A673 (cell line): Measurements from ENCODE around the gene NF1. TPM values are rescaled to one million over a fixed set of nuclear protein-coding genes. Genes with fewer than 3 reads are reported as not detected.

Experiments
- BruUV-seq: library from RNA; stranded (reverse); fragments of 400-500 nt; replicated peaks from 2 replicates; lab custom pipeline; 2021; lab: Mats Ljungman, UMichigan
- CTCF ChIA-PET: fragments of 300-600 bp; sonication (Branson Sonifier 250); formaldehyde crosslinking; loops from one replicate; lab custom pipeline; 2022; ENCODE audit warnings: antibody characterized with exemption; lab: Charles Lee
- POLR2A ChIA-PET: fragments of 300-600 bp; sonication (Branson Sonifier 250); formaldehyde crosslinking; loops from one replicate; lab custom pipeline; 2022; ENCODE audit warnings: antibody characterized with exemption; ENCODE audit not compliant: low non-redundant PET; lab: Charles Lee
- DNase-seq: peaks from one replicate; pipeline ENCODE4 v3.0.0-alpha.2; 2015; ENCODE audit warnings: low spot score
- H3K27ac ChIP-seq: fragments of 200-600 bp; sonication (generic); 2 replicates; pipeline ENCODE4 v1.5.1; 2016; ENCODE audit warnings: mixed run types, low read depth, mild to moderate bottlenecking, mixed read lengths, antibody characterized with exemption, low read length; ENCODE audit not compliant: poor library complexity, severe bottlenecking
- H3K27me3 ChIP-seq: fragments of 200-600 bp; sonication (generic); replicated peaks from 2 replicates; pipeline ENCODE4 v1.6.1; 2017; ENCODE audit warnings: mixed run types, low read depth, mild to moderate bottlenecking, mixed read lengths, antibody characterized with exemption, low read length; ENCODE audit not compliant: insufficient read depth, poor library complexity
- H3K36me3 ChIP-seq: fragments of 200-600 bp; sonication (generic); 2 replicates; pipeline ENCODE4 v1.6.1; 2016; ENCODE audit warnings: mixed run types, mild to moderate bottlenecking, mixed read lengths, antibody characterized with exemption, low read length; ENCODE audit not compliant: insufficient read depth, poor library complexity, severe bottlenecking
- H3K4me1 ChIP-seq: fragments of 200-600 bp; sonication (generic); 2 replicates; pipeline ENCODE4 v1.6.1; 2017; ENCODE audit warnings: mixed run types, mild to moderate bottlenecking, mixed read lengths, antibody characterized with exemption, low read length; ENCODE audit not compliant: insufficient read depth, poor library complexity, severe bottlenecking
- H3K4me3 ChIP-seq: fragments of 200-600 bp; sonication (generic); 2 replicates; pipeline ENCODE4 v1.5.1; 2016; ENCODE audit warnings: low read depth, mixed run types, mild to moderate bottlenecking, mixed read lengths, low read length; ENCODE audit not compliant: poor library complexity, severe bottlenecking
- H3K9me3 ChIP-seq: fragments of 200-600 bp; sonication (generic); 2 replicates; pipeline ENCODE4 v1.6.1; 2016; ENCODE audit warnings: mixed run types, low read depth, mild to moderate bottlenecking, mixed read lengths, antibody characterized with exemption, low read length; ENCODE audit not compliant: poor library complexity, severe bottlenecking
- CTCF ChIP-seq: fragments of 300-800, 200-600 bp; sonication (generic); conservative IDR thresholded peaks from 2 replicates; pipeline ENCODE4 v1.5.1; 2017; ENCODE audit warnings: low read depth, mild to moderate bottlenecking, antibody characterized with exemption, low read length, moderate library complexity, mixed read lengths
- EZH2 ChIP-seq: fragments of 200-600 bp; sonication (generic); IDR thresholded peaks from 2 replicates; pipeline ENCODE4 v1.6.1; 2017; ENCODE audit warnings: borderline replicate concordance, low read depth, mild to moderate bottlenecking, mixed read lengths, antibody characterized with exemption, low read length; ENCODE audit not compliant: poor library complexity, severe bottlenecking
- intact Hi-C: fragments of 100-400 bp; cut with micrococcal nuclease; formaldehyde crosslinking; loops from one replicate; pipeline ENCODE4 v1.10.0; 2022; ENCODE audit not compliant: unreplicated experiment
- total RNA-seq: library from RNA; stranded (reverse); gene quantifications from 2 replicates; pipeline ENCODE4 v1.2.3, GENCODE V29; 2021

Gene NF1
- total RNA-seq, 1 experiment from 2014 or later: 32.1 TPM

DNA sequence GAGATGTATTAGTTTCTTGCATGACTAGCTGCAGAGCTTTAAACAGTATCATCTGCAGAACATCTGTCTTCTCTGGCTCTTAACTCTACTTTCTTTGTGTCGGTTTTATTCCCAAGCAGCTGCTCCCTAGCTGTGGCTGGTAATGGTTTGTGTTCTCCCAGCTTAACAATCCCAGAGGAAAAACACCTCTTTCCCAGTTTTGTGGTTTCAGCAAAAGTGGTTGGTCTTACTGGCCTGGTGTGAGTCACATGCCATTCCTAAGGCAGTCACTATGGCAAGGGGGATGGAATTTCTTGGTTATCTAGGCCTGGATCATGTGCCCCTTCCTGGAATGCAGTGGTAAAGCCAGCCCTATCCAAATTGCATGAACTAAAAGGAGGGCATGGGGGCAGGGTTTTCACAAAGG lies 174.8 kb downstream of the NF1 start:
- POLR2A ChIA-PET: no interaction called here
- TF ChIP-seq CTCF: no peak
- TF ChIP-seq EZH2: no peak
- Histone ChIP-seq H3K27me3 (no peaks in the 10 kb centered on the region), H3K27ac (no peak overlapping the region), H3K4me3 (no peak overlapping the region), H3K4me1 (peaks cover 6% of the 10 kb centered on the region), H3K9me3 (no peaks in the 10 kb centered on the region), H3K36me3 (no peaks in the 10 kb centered on the region)
- CTCF ChIA-PET: no interaction called here
- BruUV-seq: no TSS peak
- intact Hi-C loops: no loop called here
- peak; percentile 4 for DNase-seq

GRCh38 chr17:31272236-31272635 lies 177.5 kb downstream of the NF1 start:
- POLR2A ChIA-PET: no interaction called here
- no TSS peak for BruUV-seq

GRCh38 chr17:31272803-31273202 lies 178.0 kb downstream of the NF1 start:
- H3K27me3 ChIP-seq: no peaks in the 10 kb centered on the region
- H3K4me3 ChIP-seq: no peak overlapping the region
- peaks cover 6% of the 10 kb centered on the region for H3K4me1 ChIP-seq
- TF ChIP-seq CTCF: no peak
- no peak for TF ChIP-seq EZH2
- no peaks in the 10 kb centered on the region for H3K9me3 ChIP-seq
- no TSS peak for BruUV-seq
- POLR2A ChIA-PET: no interaction called here
- DNase-seq: no peak
- intact Hi-C loops: no loop called here
- no peak overlapping the region for H3K27ac ChIP-seq
- no peaks in the 10 kb centered on the region for H3K36me3 ChIP-seq
- CTCF ChIA-PET: no interaction called here

More at GRCh38 chr17:31272236-31272635, 177.5 kb downstream of the NF1 start:
- no peak overlapping the region for H3K27ac ChIP-seq
- H3K4me1 ChIP-seq: peaks cover 6% of the 10 kb centered on the region
- H3K36me3 ChIP-seq: no peaks in the 10 kb centered on the region
- CTCF ChIA-PET: no interaction called here
- H3K9me3 ChIP-seq: no peaks in the 10 kb centered on the region
- TF ChIP-seq EZH2 (no peak), CTCF (no peak)
- no peak for DNase-seq
- intact Hi-C loops: no loop called here
- H3K27me3 ChIP-seq: no peaks in the 10 kb centered on the region
- no peak overlapping the region for H3K4me3 ChIP-seq
